ACHN (cell line): ENCODE measurements around the gene GPR87.

Source experiments
- DNase-seq: peaks from one replicate; pipeline ENCODE4 v3.0.0-alpha.2; 2015
- in situ Hi-C: cut with HindIII; loops from 2 replicates; pipeline ENCODE4 v1.10.0; 2017; ENCODE audit warnings: low sequenced_read_pairs, low pct_ligation_motif_present, low pct_unique_long_range_greater_than_20kb

GPR87 gene, protein sequence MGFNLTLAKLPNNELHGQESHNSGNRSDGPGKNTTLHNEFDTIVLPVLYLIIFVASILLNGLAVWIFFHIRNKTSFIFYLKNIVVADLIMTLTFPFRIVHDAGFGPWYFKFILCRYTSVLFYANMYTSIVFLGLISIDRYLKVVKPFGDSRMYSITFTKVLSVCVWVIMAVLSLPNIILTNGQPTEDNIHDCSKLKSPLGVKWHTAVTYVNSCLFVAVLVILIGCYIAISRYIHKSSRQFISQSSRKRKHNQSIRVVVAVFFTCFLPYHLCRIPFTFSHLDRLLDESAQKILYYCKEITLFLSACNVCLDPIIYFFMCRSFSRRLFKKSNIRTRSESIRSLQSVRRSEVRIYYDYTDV

DNA sequence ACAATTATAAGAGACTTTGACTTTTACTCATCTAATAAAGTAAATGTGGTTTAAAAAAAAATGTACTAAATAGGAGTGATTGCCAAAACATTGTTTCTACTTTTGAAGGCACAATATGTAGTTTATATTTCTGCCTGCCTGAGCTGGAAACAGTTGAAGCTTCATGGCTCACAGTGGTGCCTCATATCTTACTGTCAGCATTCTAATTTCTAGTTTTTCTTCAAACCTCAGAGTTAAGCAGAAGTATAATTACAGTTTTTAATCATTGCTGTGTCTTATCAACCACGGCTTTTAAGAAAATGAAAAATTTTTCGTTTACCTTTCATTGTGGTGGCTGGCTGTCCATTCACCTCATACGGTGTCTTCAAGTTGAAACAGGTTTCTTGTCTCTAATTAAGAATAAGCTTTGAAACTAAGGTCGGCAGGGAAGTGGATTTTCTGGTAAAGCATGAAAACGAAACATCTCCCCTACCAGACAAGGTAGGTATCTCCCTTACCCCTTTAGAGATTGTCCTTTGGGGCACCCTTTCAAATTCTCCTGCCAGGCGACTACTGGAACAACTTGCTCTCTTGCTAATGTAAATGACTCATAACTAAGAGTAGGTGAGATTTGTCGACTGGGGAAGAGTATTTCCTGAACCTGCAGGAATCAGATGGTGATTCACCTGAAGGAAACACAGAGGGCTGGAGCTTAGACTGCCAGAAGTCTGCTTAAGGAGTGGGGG, at the start of gene GPR87:
Gene GPR87, minus strand, starts transcription at position 554 of the 725 bp plus-strand sequence. CDS start 16,720 bp downstream, outside the sequence.
- DNase-seq: no peak
- in situ Hi-C loops: no loop called here

DNA sequence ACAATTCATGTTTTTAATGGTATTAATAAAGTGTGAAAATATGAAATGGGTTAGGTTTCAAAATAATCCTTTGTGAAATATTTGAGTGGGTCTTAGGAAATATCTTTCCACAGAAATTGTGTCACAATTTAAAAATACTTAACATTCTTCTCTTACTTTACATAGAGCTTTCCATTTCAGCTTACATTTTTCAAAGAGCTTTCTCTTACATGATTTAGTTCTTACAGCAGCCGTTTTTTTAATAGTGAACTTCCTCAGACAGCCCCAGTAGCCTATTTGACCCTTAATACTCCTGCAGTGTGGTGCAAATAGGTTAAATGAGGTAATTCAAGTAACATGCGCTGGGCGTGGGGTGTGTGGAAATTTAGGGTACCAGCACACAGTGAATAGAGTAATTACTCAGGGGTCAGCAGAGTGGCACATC, 46.1 kb upstream of the GPR87 start:
- in situ Hi-C loops: no loop called here
- DNase-seq: no peak

DNA sequence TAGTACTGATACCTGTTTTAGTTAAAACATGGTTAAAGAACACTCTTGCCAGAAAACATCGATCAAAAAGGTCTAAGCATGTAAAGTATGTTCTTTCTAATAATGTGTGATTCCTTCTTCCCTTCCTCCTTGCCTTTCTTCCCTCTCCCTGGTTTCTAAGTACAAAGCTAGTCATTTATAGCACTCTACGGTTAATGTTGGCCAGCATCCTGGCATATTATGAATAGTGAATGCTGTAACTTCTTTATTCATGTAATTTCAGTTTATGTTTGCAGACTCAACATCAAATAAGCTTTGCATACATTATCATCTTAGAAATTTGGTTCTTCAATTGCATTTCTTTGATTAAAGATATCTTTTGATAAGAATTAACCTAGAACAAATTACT, 40.8 kb upstream of the GPR87 start:
- in situ Hi-C loops: no loop called here
- no peak for DNase-seq

DNA sequence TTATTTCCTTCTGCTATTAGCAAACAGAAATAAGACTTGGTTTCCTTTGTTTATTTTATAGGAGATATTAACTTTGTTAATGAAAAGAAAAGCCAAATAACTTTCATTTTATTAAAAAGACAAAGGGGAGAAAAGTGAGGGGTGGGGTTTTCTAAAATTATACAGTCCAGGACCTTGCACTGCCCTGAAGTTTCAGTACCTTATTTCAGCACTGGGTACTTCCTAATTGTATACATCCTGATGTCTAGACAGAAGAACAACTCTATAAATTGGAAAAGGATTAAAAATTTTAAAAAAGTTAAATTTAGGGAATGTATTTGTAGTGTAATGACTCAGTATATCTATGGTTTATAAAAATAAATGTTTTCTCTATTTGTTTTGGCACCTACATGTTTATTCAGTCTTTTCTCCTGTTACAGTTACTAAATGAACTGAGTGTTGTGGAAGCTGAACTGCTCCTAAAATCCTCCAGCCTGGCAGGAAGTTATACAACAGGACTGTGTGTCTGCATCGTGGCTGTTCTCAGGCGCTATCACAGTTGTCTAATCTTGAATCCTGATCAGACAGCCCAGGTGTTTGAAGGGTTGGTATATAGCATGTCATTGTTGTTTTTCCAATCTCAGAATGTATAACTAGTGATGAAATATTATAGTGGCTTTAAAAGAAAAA, 40.3 kb upstream of the GPR87 start:
- in situ Hi-C loops: no loop called here
- no peak for DNase-seq

DNA sequence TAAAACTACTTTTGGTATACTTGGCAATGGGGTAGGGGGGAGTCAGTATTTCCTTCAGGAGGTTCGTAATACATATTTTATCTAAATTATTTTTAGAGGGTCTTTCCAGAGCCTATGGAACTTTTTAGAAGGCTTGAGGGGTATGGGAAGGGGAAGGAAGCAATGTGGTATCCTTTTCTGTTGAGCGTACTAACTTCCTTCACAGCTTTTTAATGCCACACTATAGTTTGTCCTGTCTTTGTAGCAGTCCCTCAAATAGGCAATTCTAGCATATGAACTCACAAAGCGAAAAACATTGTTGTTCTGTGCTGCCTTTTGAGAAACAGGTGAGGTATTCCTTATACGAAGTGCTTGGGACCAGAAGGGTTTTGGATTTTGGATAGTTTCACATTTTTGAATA, 35.0 kb upstream of the GPR87 start:
- in situ Hi-C loops: no loop called here
- DNase-seq: no peak

DNA sequence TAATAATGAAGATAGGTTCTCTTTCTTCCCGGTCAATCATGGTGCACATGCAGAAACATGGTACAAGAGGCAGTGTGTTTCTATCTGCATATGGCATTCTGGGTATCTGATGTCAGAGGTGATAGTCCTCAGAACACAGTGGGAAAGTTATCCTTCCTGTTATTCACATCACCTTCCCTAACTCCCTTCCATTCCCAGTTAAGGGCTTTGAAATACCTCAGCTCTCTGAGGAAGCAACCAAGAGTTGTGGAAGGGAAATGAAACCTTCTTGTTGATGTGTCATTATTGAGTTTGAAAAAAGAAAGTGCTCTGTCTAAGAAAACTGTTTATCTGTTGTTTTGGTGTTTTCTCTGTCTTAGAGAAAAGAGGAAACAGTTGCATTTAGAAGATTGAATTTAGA, 34.6 kb upstream of the GPR87 start:
- DNase-seq: no peak
- in situ Hi-C loops: no loop called here

DNA sequence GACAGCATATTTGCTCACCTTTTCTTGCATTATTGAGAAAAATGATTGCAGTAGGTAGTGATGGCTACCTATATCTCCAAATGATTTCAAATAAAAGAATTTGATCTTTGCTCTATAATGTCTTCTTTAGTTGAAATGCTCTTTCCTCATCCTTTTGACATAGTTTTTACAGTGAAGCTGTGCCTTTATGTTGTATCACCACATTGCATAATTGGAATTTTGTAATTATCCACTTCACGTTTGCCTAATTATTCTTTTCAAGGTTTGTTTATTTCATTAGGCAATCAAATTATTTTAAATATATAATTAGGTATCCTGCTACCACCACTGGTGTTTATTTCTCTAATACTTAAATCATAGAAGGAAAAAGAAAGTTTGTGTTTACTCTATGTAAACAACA, 34.0 kb upstream of the GPR87 start:
- no peak for DNase-seq
- in situ Hi-C loops: no loop called here

DNA sequence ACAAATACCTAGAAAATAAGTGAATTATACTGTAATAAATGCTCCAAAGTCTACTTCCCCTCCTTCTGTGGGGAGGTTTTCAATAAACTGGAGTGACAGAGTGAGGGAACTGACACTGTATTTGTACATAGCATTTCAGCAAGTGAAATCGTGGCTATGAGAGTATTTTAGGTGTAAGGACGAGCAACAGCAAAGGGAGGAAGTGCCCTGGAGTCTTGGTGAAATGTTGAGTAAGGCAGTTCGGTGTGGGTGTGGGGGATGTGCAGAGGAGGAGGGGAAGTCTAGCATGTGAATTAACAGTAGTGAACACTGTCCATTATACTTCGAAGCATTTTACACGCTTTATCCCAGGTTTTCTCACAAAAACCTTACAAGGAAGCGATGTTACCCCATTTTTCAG, 30.8 kb upstream of the GPR87 start:
- in situ Hi-C loops: no loop called here
- DNase-seq: no peak

DNA sequence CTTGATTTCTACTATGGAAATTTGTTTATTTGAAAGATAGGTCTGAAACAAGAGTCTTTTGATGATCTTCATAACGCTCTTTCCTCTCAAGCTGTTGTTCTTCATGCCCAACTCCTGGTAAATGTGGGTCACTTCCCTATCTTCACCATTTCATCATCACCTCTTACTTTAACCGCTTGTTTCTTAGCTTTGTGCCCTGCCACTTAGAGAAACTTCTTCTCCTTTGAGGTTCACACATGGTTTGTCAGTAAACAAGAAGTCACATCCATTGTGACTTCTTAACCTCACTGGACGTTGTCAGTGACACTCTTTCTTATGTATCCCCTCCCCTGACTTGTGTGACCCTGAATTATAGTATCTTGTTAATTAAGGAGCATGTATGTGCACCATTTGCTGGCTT, 29.7 kb upstream of the GPR87 start:
- DNase-seq: no peak
- in situ Hi-C loops: no loop called here

DNA sequence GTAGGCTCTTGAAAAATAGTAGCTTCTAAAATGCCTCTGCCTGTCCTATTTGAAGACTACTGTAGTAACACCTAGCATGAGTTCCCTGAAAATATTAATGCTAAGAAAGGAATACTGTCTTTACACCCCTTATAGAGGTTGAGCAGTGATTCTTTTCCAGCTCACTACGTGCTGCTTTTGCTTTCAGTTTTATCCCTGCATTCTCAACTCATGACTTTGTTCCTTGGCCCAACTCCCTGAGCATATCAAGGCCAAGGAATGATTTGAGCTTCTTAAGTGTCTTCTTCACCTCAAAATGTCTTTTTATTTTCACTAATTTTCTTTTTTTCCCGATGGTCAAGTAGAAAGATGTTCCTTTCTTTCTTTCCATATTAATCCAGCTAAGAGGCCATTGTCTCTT, 29.2 kb upstream of the GPR87 start:
- peak; percentile 49 for DNase-seq
- in situ Hi-C loops: no loop called here

DNA sequence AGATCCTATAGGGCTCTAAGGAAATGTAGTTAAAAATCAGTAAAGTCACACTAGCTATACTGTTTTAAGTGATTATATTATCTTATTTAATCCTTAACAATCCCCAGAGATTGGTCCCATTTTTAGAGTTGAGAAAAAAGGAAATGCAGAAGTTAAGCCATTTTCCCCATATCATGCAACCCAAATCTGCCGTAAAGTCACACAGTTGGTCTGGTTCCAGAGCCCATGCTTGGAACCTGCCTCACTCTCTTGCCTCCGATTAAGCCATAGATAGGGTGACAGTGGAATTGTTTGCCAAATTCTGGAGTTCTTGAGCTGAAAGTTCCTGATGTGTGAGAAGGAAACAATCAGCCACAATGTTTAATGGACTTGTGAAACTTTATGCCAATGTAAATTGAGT, 15.1 kb upstream of the GPR87 start:
- DNase-seq: no peak
- in situ Hi-C loops: no loop called here

DNA sequence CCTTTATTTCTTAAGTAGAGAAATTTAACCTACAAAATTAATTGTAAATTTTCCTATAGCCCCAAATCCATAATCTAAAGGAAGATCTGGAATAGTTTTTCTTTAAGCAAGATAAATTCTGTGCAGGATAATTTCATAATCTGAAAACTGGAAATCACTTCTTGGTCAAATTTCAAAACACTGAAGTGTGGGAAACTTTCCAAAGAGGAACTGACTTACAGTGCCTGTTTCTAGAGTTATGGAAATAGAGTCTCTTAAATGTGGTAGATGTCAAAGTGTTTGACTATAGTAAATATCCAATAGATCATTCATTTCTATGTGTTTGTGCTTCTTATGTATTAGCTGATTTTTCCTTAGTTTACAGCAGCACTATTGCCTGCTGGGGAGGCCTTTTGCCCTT, 14.3 kb upstream of the GPR87 start:
- DNase-seq: no peak
- in situ Hi-C loops: no loop called here

DNA sequence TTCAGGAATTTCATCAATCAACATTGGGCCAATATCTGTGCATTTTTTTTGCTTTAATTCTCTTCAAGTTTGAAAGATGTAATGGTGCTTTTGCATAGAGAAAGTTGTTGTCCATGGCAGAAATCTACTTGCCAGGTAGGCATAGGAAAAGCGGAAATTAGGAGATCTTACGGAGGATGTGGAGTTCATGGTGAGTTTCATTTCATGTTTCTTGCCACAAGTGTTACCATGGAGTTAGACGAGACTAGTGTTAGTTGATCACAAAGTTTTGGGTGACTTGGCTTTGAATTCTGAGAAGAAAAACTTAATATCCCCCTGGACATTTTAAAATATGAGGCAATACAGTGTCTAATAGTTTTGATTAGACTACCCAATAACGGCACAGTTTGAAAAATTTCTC, 13.8 kb upstream of the GPR87 start:
- DNase-seq: no peak
- in situ Hi-C loops: no loop called here

DNA sequence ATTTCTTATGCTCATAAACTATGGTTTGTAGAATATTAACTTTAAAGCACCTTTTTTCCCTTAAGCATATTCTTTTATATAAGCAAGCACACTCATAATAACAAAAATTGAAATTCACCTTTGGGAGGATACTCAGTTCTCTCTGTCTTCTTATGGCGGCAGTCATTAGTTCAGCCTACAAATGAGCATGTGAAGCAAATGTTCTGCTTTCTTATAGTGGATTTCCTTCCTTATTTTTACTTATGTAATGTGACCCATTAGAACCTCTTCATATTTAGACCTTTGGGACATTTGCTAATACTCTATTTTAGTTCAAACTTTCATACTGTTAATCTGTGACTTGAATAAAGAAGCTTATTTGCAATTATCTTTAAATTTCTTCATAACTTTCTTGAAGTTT, 12.7 kb upstream of the GPR87 start, which contains the start of gene P2RY13:
Gene P2RY13, minus strand, starts transcription at position 187 of the 400 bp plus-strand sequence. Its CDS starts 21 bp downstream, at position 166.
- in situ Hi-C loops: no loop called here

DNA sequence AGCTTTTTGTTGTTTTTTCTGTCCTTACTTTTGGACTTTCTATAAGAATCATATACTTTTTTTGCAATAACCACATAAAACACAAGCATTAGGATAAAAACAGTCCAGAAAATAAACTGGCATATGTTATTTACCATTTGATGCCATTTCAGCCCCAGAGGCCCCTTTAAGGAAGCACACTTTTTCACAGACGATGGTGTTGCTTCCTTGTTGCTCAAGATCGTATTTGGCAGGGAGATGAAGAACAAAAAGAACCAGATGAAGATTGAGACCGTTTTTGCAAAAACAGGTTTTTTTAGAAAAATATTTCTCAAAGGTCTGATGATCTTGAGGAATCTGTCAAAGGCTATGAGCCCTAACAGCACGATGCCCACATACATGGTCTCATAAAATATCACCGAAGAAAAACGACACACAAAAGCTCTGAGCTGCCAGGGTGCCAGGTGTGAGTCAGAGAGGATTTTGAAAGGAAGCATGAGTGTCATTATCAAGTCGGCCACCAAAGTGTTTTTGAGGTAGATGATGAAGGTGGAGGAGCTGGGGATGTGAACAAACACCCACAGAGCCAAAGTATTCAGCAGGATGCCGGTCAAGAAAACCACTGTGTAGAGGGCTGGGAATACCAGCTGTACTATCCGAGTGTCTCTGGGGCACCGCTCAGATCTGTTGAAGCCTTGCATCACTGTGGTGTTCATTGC, 11.8 kb upstream of the GPR87 start:
- in situ Hi-C loops: no loop called here
- DNase-seq: peak; percentile 35

More for the DNA sequence above, 12.7 kb upstream of the GPR87 start, which contains the start of gene P2RY13:
- DNase-seq: no peak

DNA sequence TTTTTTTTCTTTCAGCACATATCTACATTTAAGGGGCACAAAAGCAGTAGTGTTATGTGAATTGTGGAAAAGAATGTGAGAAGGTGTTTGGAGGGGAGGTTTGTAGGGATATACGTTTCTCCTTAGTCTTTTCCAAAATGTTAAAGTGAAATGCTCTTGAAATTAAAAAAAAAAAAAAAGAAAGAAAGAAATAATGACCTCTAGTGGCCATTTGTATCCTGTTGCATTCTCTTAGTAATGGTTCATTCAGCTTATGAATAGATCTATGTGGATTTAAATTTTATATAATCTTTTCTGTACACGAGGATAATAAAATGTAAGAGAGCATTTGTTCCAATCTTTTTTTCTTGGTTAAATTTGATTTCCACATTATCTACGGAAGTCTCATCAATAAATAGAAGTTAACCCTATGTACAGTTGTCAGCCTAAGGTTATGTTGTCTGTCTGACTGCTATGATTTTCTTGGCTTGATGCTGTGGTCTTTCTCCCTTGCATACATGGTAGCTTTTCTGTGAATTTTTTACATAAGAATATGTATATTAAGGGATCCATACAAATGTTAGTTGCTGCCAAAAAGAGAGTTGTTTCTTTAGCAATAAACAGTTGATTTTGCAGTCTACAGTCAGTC, 11.1 kb upstream of the GPR87 start:
- in situ Hi-C loops: no loop called here
- peak; percentile 55 for DNase-seq

DNA sequence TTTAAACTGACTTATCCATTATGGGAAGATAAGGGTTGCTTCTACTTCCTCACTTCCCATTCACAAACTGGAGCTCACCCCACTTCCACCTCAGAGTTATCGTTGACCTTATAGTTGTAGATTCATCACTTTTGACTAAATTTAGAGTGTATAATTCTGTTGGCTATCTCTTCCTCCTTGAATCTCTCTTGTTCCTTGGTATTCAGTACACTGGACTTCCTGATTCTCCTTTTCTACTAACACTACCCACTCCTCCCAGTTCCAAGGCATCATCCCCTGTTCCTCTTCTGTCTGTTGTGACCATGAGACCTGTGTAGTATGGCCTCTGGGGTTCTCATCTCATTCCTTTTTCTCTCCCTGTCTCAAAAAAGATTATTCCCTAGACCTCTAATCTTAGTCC, 5.9 kb upstream of the GPR87 start:
- DNase-seq: no peak
- in situ Hi-C loops: no loop called here

DNA sequence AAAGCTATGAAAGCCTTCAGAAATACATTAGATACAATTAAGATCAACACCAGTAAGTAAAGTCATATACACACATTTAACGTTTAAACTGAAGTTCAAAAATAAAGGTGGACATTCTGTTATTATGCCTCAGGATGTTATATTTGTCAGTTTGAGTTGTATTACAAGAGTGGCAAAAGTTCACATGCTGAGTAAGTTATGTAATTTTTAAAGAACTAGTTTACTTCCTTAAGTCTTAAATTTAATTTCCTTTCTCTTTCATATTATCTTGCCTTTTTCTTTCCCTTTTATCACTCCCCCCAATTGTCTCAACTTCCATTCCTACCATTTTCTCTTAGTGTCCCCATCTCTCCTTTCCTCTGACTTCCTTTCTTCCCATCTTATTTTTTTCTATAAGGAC, 4.9 kb upstream of the GPR87 start:
- DNase-seq: no peak
- in situ Hi-C loops: no loop called here
